Measurements from ENCODE around the gene GRHL3. TPM values are rescaled to one million over a fixed set of nuclear protein-coding genes. Genes with fewer than 3 reads are reported as not detected.

The GRHL3 gene
- total RNA-seq, 2 experiments from 2014 or later: 0.85 TPM; not detected in 1

GRCh38 chr1:24379733-24380315, 60.7 kb downstream of the GRHL3 start:
- Mint-ChIP-seq H3K4me1 (peaks cover 12% of the 10 kb centered on the region), H3K36me3 (peaks cover 2% of the 10 kb centered on the region), H3K9me3 (ENCODE audit: low read depth) (no peaks in the 10 kb centered on the region), H3K4me3 (no peak overlapping the region), H3K27ac (no peak overlapping the region), H3K27me3 (no peaks in the 10 kb centered on the region)
- DNase-seq (no peak), ATAC-seq (no peak)
- CTCF ChIA-PET: interaction anchor here (0.9 to 9.8 kb wide), 6 partner anchors 11 to 230 kb away, joined by 3 to 137 read pairs (median 6); no protein-coding TSS in a partner anchor

DNA sequence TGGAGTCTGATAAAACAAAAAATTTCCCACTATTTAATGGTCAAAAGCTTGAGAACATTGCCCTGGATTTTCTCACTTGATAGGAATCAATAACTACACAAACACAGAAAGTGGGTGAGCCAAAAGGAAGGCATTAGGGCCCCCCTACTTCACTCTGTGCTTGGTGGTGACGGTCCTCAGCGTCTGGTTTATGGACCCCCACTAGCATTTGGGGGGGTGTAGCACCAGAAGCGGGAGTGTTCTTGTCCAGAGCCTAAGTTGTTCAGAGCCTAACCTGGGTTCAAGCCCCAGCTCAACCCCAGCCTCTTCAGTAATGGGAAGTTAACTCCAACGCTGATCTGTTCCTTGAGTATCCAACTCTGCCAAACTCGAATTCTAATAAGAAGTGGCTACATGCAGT, 61.4 kb downstream of the GRHL3 start:
- Mint-ChIP-seq H3K4me1 (peaks cover 18% of the 10 kb centered on the region), H3K36me3 (peaks cover 2% of the 10 kb centered on the region), H3K27ac (no peak overlapping the region), H3K4me3 (no peak overlapping the region), H3K27me3 (no peaks in the 10 kb centered on the region), H3K9me3 (ENCODE audit: low read depth) (no peaks in the 10 kb centered on the region)
- ATAC-seq (no peak), DNase-seq (peak; percentile 16)
- CTCF ChIA-PET: interaction anchor here (0.9 to 9.8 kb wide), 6 partner anchors 11 to 230 kb away, joined by 3 to 137 read pairs (median 6); no protein-coding TSS in a partner anchor

DNA sequence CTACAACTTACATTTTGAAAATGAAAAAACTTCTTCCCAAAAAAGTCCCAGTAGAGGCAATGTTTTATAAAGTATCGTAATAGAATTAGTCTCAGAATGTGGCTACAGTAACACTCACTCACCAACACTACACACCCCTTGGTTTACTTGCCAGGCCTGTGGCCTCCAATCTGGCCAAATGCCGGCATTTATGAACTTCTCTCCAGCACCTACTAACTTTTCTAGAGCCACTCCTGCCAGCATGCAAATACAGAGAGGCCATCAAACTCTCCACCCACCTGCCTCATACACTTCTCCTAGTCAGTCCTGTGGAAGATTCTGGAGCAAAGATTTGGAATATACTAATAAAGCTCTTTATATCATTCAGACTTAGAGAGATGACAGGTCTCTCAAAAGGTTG, 62.1 kb downstream of the GRHL3 start:
- DNase-seq (peak; percentile 22), ATAC-seq (no peak)
- no peaks in the 10 kb centered on the region for H3K27me3 Mint-ChIP-seq
- H3K27ac Mint-ChIP-seq: no peak overlapping the region
- H3K9me3 Mint-ChIP-seq (ENCODE audit: low read depth): no peaks in the 10 kb centered on the region
- CTCF ChIA-PET: interaction anchor here (1.4 to 9.8 kb wide), 4 partner anchors 10 to 231 kb away, joined by 4 to 137 read pairs (median 10); no protein-coding TSS in a partner anchor
- H3K4me3 Mint-ChIP-seq: no peak overlapping the region
- peaks cover 2% of the 10 kb centered on the region for H3K36me3 Mint-ChIP-seq
- peaks cover 25% of the 10 kb centered on the region for H3K4me1 Mint-ChIP-seq

DNA sequence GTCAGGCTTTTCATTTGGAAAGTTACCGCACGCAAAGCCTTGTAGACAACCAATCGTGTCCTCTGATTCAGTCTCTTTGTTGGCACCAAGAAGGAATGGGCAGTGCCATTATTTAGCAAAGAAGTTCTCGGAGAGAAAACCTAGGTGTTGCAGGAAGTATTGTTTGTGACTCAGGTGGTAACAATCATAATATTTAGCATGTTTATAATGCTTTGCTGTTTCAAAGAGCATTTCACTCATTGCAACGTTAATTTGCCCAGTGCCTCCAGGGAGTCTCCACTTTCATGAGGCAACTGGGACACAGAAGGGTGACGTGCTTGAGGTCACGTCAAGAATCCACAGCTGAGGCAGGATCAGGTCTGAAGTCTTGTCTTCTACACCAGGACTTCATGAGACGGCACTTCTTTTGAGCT, 63.0 kb downstream of the GRHL3 start:
- no peak for DNase-seq
- no peak for ATAC-seq
- H3K4me1 Mint-ChIP-seq: peaks cover 33% of the 10 kb centered on the region
- CTCF ChIA-PET: interaction anchor here (1.2 to 9.8 kb wide), 3 partner anchors 9 to 232 kb away, joined by 3 to 137 read pairs (median 12); no protein-coding TSS in a partner anchor
- no peak overlapping the region for H3K4me3 Mint-ChIP-seq
- H3K9me3 Mint-ChIP-seq (ENCODE audit: low read depth): no peaks in the 10 kb centered on the region
- H3K36me3 Mint-ChIP-seq: peaks cover 2% of the 10 kb centered on the region
- H3K27me3 Mint-ChIP-seq: no peaks in the 10 kb centered on the region
- no peak overlapping the region for H3K27ac Mint-ChIP-seq

GRCh38 chr1:24383381-24383940, 64.3 kb downstream of the GRHL3 start:
- no peaks in the 10 kb centered on the region for H3K9me3 Mint-ChIP-seq (ENCODE audit: low read depth)

GRCh38 chr1:24384251-24385090, 65.3 kb downstream of the GRHL3 start:
- peaks cover 33% of the 10 kb centered on the region for H3K4me1 Mint-ChIP-seq
- H3K9me3 Mint-ChIP-seq (ENCODE audit: low read depth): no peaks in the 10 kb centered on the region
- peak overlapping the region; percentile 87 for H3K27ac Mint-ChIP-seq
- CTCF ChIA-PET: interaction anchor here (0.9 to 9.8 kb wide), 20 partner anchors 9 to 234 kb away, joined by 3 to 137 read pairs (median 8); partner anchors contain the start of genes GRHL3 and NIPAL3
- no peaks in the 10 kb centered on the region for H3K27me3 Mint-ChIP-seq
- ATAC-seq (peak; percentile 91), DNase-seq (peak; percentile 75)
- H3K4me3 Mint-ChIP-seq: peak overlapping the region; percentile 30
- H3K36me3 Mint-ChIP-seq: peaks cover 2% of the 10 kb centered on the region

More at GRCh38 chr1:24383381-24383940, 64.3 kb downstream of the GRHL3 start:
- ATAC-seq (no peak), DNase-seq (no peak)
- no peaks in the 10 kb centered on the region for H3K27me3 Mint-ChIP-seq
- no peak overlapping the region for H3K4me3 Mint-ChIP-seq
- H3K4me1 Mint-ChIP-seq: peaks cover 33% of the 10 kb centered on the region
- no peak overlapping the region for H3K27ac Mint-ChIP-seq
- H3K36me3 Mint-ChIP-seq: peaks cover 2% of the 10 kb centered on the region
- CTCF ChIA-PET: interaction anchor here (1.0 to 9.8 kb wide), 10 partner anchors 8 to 233 kb away, joined by 3 to 137 read pairs (median 12); partner anchors contain the start of genes GRHL3 and NIPAL3

GRCh38 chr1:24385160-24385940, 66.2 kb downstream of the GRHL3 start:
- CTCF ChIA-PET: interaction anchor here (0.7 to 9.8 kb wide), 26 partner anchors 8 to 235 kb away, joined by 3 to 137 read pairs (median 6); partner anchors contain the start of genes GRHL3 and NIPAL3
- H3K4me3 Mint-ChIP-seq: no peak overlapping the region
- H3K27me3 Mint-ChIP-seq: no peaks in the 10 kb centered on the region
- no peaks in the 10 kb centered on the region for H3K9me3 Mint-ChIP-seq (ENCODE audit: low read depth)
- H3K36me3 Mint-ChIP-seq: peaks cover 3% of the 10 kb centered on the region
- ATAC-seq (peak; percentile 52), DNase-seq (peak; percentile 64)
- peaks cover 35% of the 10 kb centered on the region for H3K4me1 Mint-ChIP-seq
- H3K27ac Mint-ChIP-seq: peak overlapping the region; percentile 17

DNA sequence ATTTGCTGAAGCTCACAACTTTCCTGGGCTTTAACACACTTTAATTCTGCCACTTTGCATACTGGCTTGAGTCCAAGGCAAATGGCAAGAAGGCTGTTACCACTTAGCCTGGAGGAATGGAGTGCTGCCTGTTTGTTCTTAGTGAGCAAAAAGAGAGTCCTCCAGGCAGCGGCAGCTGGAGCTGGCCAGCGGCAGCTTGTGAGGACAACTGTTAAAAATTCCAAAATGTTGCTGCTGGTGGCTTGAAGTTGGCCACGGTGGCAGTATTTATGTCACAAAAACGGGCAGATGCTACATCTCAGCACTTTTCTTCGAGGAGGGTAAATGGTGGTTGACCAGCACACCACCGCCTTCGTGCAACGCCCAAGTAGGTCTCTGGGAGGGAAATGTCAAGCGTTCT, 67.1 kb downstream of the GRHL3 start:
- no peak overlapping the region for H3K27ac Mint-ChIP-seq

GRCh38 chr1:24386931-24387330, 67.8 kb downstream of the GRHL3 start:
- Mint-ChIP-seq H3K9me3 (ENCODE audit: low read depth) (no peaks in the 10 kb centered on the region), H3K36me3 (peaks cover 3% of the 10 kb centered on the region), H3K27me3 (no peaks in the 10 kb centered on the region), H3K4me3 (no peak overlapping the region), H3K4me1 (peaks cover 43% of the 10 kb centered on the region), H3K27ac (no peak overlapping the region)
- CTCF ChIA-PET: interaction anchor here (1.2 to 9.8 kb wide), 3 partner anchors 27 to 188 kb away, joined by 3 to 137 read pairs (median 3); partner anchors contain the start of gene STPG1
- DNase-seq (no peak), ATAC-seq (no peak)

More for the DNA sequence above, 67.1 kb downstream of the GRHL3 start:
- no peaks in the 10 kb centered on the region for H3K9me3 Mint-ChIP-seq (ENCODE audit: low read depth)
- CTCF ChIA-PET: interaction anchor here (0.8 to 9.8 kb wide), 19 partner anchors 11 to 236 kb away, joined by 3 to 137 read pairs (median 8); partner anchors contain the start of genes GRHL3 and NIPAL3
- no peak overlapping the region for H3K4me3 Mint-ChIP-seq
- H3K27me3 Mint-ChIP-seq: no peaks in the 10 kb centered on the region
- ATAC-seq (no peak), DNase-seq (peak; percentile 19)
- peaks cover 3% of the 10 kb centered on the region for H3K36me3 Mint-ChIP-seq
- H3K4me1 Mint-ChIP-seq: peaks cover 36% of the 10 kb centered on the region

GRCh38 chr1:24387636-24388175, 68.5 kb downstream of the GRHL3 start:
- CTCF ChIA-PET: interaction anchor here (1.2 to 9.8 kb wide), 4 partner anchors 26 to 188 kb away, joined by 3 to 137 read pairs (median 4); partner anchors contain the start of gene STPG1
- Mint-ChIP-seq H3K27ac (no peak overlapping the region), H3K27me3 (no peaks in the 10 kb centered on the region), H3K9me3 (ENCODE audit: low read depth) (no peaks in the 10 kb centered on the region), H3K36me3 (peaks cover 3% of the 10 kb centered on the region), H3K4me1 (peaks cover 51% of the 10 kb centered on the region), H3K4me3 (no peak overlapping the region)
- DNase-seq: peak; percentile 18
- no peak for ATAC-seq

DNA sequence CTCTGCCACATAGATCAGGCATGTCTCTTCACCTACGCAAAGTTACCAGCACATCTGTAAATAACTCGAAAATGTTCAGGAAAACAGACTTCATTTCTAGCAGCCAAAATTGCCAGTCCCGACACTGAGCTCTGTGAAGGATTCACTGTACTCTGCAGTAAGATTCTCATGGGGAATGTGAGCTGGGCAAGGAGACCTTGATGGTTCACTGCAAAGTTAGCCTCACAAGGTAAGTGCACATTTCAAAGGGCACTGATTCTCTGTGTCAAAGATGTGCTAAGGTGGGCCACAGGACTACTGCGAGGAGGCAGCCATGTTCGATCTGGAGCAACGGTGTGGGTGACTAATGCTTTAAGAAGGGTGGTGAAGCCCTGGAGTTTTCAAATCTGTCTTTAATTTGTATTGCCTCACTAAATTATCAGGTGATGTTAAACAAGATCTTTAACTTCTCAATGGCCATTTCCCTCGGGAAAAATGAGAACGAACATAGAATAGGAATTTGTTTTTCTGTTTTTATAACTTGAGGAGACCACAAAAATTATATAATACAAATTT, 69.3 kb downstream of the GRHL3 start:
- Mint-ChIP-seq H3K4me1 (peaks cover 58% of the 10 kb centered on the region), H3K27ac (no peak overlapping the region), H3K36me3 (peaks cover 2% of the 10 kb centered on the region), H3K9me3 (ENCODE audit: low read depth) (no peaks in the 10 kb centered on the region), H3K4me3 (no peak overlapping the region), H3K27me3 (no peaks in the 10 kb centered on the region)
- DNase-seq: no peak
- CTCF ChIA-PET: interaction anchor here (1.6 to 9.8 kb wide), 2 partner anchors 37 to 189 kb away, joined by 4 to 137 read pairs; no protein-coding TSS in a partner anchor
- no peak for ATAC-seq

DNA sequence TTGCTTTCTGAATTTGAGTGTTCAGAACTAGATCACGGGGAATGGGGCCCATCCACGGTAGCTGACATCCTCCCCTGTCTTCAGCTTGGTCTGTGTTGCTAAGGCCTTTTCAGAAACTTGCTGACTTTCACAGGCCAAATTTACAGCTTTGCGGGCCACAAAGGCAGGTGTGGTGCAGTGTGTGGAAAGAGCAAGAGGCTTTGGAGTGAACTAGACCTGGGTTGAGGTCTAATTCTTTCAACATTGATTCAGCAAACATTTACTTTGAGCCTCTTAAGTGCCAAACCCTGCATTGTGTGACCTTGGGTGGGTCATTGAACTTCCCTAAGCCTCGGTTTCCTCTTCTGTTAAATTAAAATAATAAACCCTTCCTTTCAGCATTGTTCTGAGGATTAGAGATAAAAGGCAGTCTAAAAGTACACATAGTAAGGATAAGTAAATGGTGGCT, 70.1 kb downstream of the GRHL3 start:
- Mint-ChIP-seq H3K4me1 (peaks cover 54% of the 10 kb centered on the region), H3K36me3 (peaks cover 2% of the 10 kb centered on the region), H3K27ac (no peak overlapping the region), H3K4me3 (no peak overlapping the region), H3K9me3 (ENCODE audit: low read depth) (no peaks in the 10 kb centered on the region), H3K27me3 (no peaks in the 10 kb centered on the region)
- DNase-seq (no peak), ATAC-seq (no peak)
- CTCF ChIA-PET: interaction anchor here (9.8 kb wide), 1 partner anchor 190 kb away, joined by 137 read pairs; no protein-coding TSS in a partner anchor
